ENCODE measurements around the gene INPP5A. TPM values are rescaled to one million over a fixed set of nuclear protein-coding genes. Genes with fewer than 3 reads are reported as not detected.
"Not testable (repeated sequence)": the region's sequence is repeated elsewhere in the genome, so short reads cannot be mapped to it uniquely, and the experiment has no call there.

INPP5A gene
- total RNA-seq, 1 experiment from 2014 or later = 44.5 TPM

GRCh38 chr10:132702601-132703418, 165.2 kb downstream of the INPP5A start:
- Histone ChIP-seq H3K4me3 (ENCODE audit: low read depth, low read length) (no peak overlapping the region), H3K9me3 (peaks cover 9% of the 10 kb centered on the region), H3K4me1 (no peaks in the 10 kb centered on the region), H3K36me3 (ENCODE audit: control insufficient read depth, insufficient read depth, low read length) (no peaks in the 10 kb centered on the region), H3K27me3 (replicated peaks; ENCODE audit: control insufficient read depth, insufficient read depth, low read length) (no peaks in the 10 kb centered on the region)
- no peak overlapping the region for H3K4me3 Mint-ChIP-seq (ENCODE audit: unreplicated experiment)
- H3K4me1 Mint-ChIP-seq (ENCODE audit: low read depth, unreplicated experiment) = no peaks in the 10 kb centered on the region
- no peaks in the 10 kb centered on the region for H3K27me3 Mint-ChIP-seq (ENCODE audit: insufficient read depth, unreplicated experiment)
- TF ChIP-seq CTCF (IDR thresholded peaks at IDR 0.05; ENCODE audit: insufficient read depth in 1 of 2, low read depth in 1 of 2, low read length in 1 of 2, severe bottlenecking in 1 of 2, unreplicated experiment in 1 of 2) = no peak
- H3K27ac Mint-ChIP-seq (ENCODE audit: unreplicated experiment) = no peak overlapping the region
- ChIA-PET POLR2A (interaction anchor here (0.7 kb wide), 1 partner anchor 397 kb away, joined by 4 read pairs; no protein-coding TSS in a partner anchor), CTCF (no interaction called here)
- BruUV-seq (replicated peaks) = no TSS peak
- intact Hi-C loops (cut with micrococcal nuclease; ENCODE audit: unreplicated experiment) = no loop called here
- H3K36me3 Mint-ChIP-seq (ENCODE audit: insufficient read depth, unreplicated experiment) = peaks cover 19% of the 10 kb centered on the region
- peak in 1 of 2 experiments; percentile 34 for DNase-seq
- peaks cover 13% of the 10 kb centered on the region for H3K9me3 Mint-ChIP-seq (ENCODE audit: unreplicated experiment)

GRCh38 chr10:132703419-132704007, 165.9 kb downstream of the INPP5A start:
- Histone ChIP-seq H3K36me3 (ENCODE audit: control insufficient read depth, insufficient read depth, low read length) (no peaks in the 10 kb centered on the region), H3K4me3 (ENCODE audit: low read depth, low read length) (no peak overlapping the region), H3K4me1 (no peaks in the 10 kb centered on the region), H3K9me3 (peaks cover 9% of the 10 kb centered on the region), H3K27me3 (replicated peaks; ENCODE audit: control insufficient read depth, insufficient read depth, low read length) (no peaks in the 10 kb centered on the region)
- POLR2A ChIA-PET = interaction anchor here (0.7 kb wide), 1 partner anchor 397 kb away, joined by 4 read pairs; no protein-coding TSS in a partner anchor
- Mint-ChIP-seq H3K4me1 (ENCODE audit: low read depth, unreplicated experiment) (no peaks in the 10 kb centered on the region), H3K27ac (ENCODE audit: unreplicated experiment) (no peak overlapping the region), H3K4me3 (ENCODE audit: unreplicated experiment) (no peak overlapping the region), H3K36me3 (ENCODE audit: insufficient read depth, unreplicated experiment) (peaks cover 15% of the 10 kb centered on the region), H3K27me3 (ENCODE audit: insufficient read depth, unreplicated experiment) (no peaks in the 10 kb centered on the region), H3K9me3 (ENCODE audit: unreplicated experiment) (peaks cover 13% of the 10 kb centered on the region)
- DNase-seq = peak in 1 of 2 experiments; percentile 19
- TF ChIP-seq CTCF (IDR thresholded peaks at IDR 0.05; ENCODE audit: insufficient read depth in 1 of 2, low read depth in 1 of 2, low read length in 1 of 2, severe bottlenecking in 1 of 2, unreplicated experiment in 1 of 2) = no peak
- intact Hi-C loops (cut with micrococcal nuclease; ENCODE audit: unreplicated experiment) = no loop called here
- BruUV-seq (replicated peaks) = no TSS peak
- CTCF ChIA-PET = no interaction called here

GRCh38 chr10:132704008-132704814, 166.6 kb downstream of the INPP5A start:
- TF ChIP-seq CTCF (IDR thresholded peaks at IDR 0.05; ENCODE audit: insufficient read depth in 1 of 2, low read depth in 1 of 2, low read length in 1 of 2, severe bottlenecking in 1 of 2, unreplicated experiment in 1 of 2) = no peak
- Histone ChIP-seq H3K9me3 (peaks cover 9% of the 10 kb centered on the region), H3K36me3 (ENCODE audit: control insufficient read depth, insufficient read depth, low read length) (no peaks in the 10 kb centered on the region), H3K4me1 (no peaks in the 10 kb centered on the region), H3K4me3 (ENCODE audit: low read depth, low read length) (no peak overlapping the region), H3K27me3 (replicated peaks; ENCODE audit: control insufficient read depth, insufficient read depth, low read length) (no peaks in the 10 kb centered on the region)
- intact Hi-C loops (cut with micrococcal nuclease; ENCODE audit: unreplicated experiment) = no loop called here
- Mint-ChIP-seq H3K4me3 (ENCODE audit: unreplicated experiment) (no peak overlapping the region), H3K9me3 (ENCODE audit: unreplicated experiment) (peaks cover 13% of the 10 kb centered on the region), H3K4me1 (ENCODE audit: low read depth, unreplicated experiment) (no peaks in the 10 kb centered on the region), H3K27ac (ENCODE audit: unreplicated experiment) (no peak overlapping the region), H3K27me3 (ENCODE audit: insufficient read depth, unreplicated experiment) (no peaks in the 10 kb centered on the region), H3K36me3 (ENCODE audit: insufficient read depth, unreplicated experiment) (peaks cover 11% of the 10 kb centered on the region)
- ChIA-PET POLR2A (no interaction called here), CTCF (no interaction called here)
- peak in 1 of 2 experiments; percentile 27 for DNase-seq
- BruUV-seq (replicated peaks) = no TSS peak

GRCh38 chr10:132704815-132705064, 167.2 kb downstream of the INPP5A start:
- H3K4me3 Mint-ChIP-seq (ENCODE audit: unreplicated experiment); H3K27me3 Mint-ChIP-seq (ENCODE audit: insufficient read depth, unreplicated experiment); H3K4me3 ChIP-seq (ENCODE audit: low read depth, low read length); intact Hi-C loops (cut with micrococcal nuclease; ENCODE audit: unreplicated experiment); H3K4me1 Mint-ChIP-seq (ENCODE audit: low read depth, unreplicated experiment); H3K4me1 ChIP-seq; POLR2A ChIA-PET; H3K27ac Mint-ChIP-seq (ENCODE audit: unreplicated experiment); H3K27me3 ChIP-seq (replicated peaks; ENCODE audit: control insufficient read depth, insufficient read depth, low read length); CTCF ChIA-PET; BruUV-seq (replicated peaks); H3K9me3 ChIP-seq; H3K36me3 ChIP-seq (ENCODE audit: control insufficient read depth, insufficient read depth, low read length): not testable (repeated sequence)
- H3K36me3 Mint-ChIP-seq (ENCODE audit: insufficient read depth, unreplicated experiment) = peaks cover 11% of the 10 kb centered on the region
- peaks cover 13% of the 10 kb centered on the region for H3K9me3 Mint-ChIP-seq (ENCODE audit: unreplicated experiment)
- DNase-seq = peak in 1 of 2 experiments; percentile 20
